Mucosa of rectum (tissue), 2 donors: ENCODE measurements around the gene SYNDIG1L.

Experiments used
- H3K27ac ChIP-seq, 2 donors: one replicate each; pipeline ENCODE4 v1.7.0; 2013; ENCODE audit warnings: inconsistent platforms in 2 of 2, low read depth in 2 of 2, low read length in 2 of 2
- H3K27me3 ChIP-seq, 2 donors: one replicate each; pipeline ENCODE4 v1.7.0; 2013; ENCODE audit warnings: low read length in 2 of 2; ENCODE audit not compliant: control insufficient read depth in 2 of 2, insufficient read depth in 2 of 2
- H3K36me3 ChIP-seq, 2 donors: one replicate each; pipeline ENCODE4 v1.7.0; 2013; ENCODE audit warnings: low read length in 2 of 2; ENCODE audit not compliant: control insufficient read depth in 2 of 2, insufficient read depth in 2 of 2
- H3K4me1 ChIP-seq, 2 donors: one replicate each; pipeline ENCODE4 v1.7.0; 2013; ENCODE audit warnings: low read length in 2 of 2, mild to moderate bottlenecking in 1 of 2; ENCODE audit not compliant: control insufficient read depth in 2 of 2, insufficient read depth in 2 of 2
- H3K4me3 ChIP-seq, 2 donors: one replicate each; pipeline ENCODE4 v1.7.0; 2013; ENCODE audit warnings: low read length in 2 of 2
- H3K9ac ChIP-seq, 2 donors: one replicate each; pipeline ENCODE4 v1.7.0; 2013; ENCODE audit warnings: low read length in 2 of 2, low read depth in 1 of 2, mild to moderate bottlenecking in 1 of 2
- H3K9me3 ChIP-seq, 2 donors: one replicate each; pipeline ENCODE4 v1.7.0; 2013; ENCODE audit warnings: low read length in 2 of 2; ENCODE audit not compliant: control insufficient read depth in 2 of 2
- donor health status: healthy.
- donor health status: Normal muscosa, but diverticular disease.

The SYNDIG1L gene

GRCh38 chr14:74407021-74407800 lies 18.8 kb downstream of the SYNDIG1L start:
- H3K4me3 ChIP-seq: no peak overlapping the region
- no peaks in the 10 kb centered on the region for H3K36me3 ChIP-seq
- H3K27ac ChIP-seq: no peak overlapping the region
- no peaks in the 10 kb centered on the region for H3K9me3 ChIP-seq
- peaks cover 2 to 7% of the 10 kb centered on the region in 2 donors for H3K4me1 ChIP-seq
- no peak overlapping the region for H3K9ac ChIP-seq
- H3K27me3 ChIP-seq: no peaks in the 10 kb centered on the region

- Histone ChIP-seq H3K9me3 (no peaks in the 10 kb centered on the region), H3K4me1 (peaks cover 9 to 15% of the 10 kb centered on the region in 2 donors), H3K27ac (no peak overlapping the region), H3K36me3 (no peaks in the 10 kb centered on the region), H3K4me3 (no peak overlapping the region), H3K27me3 (peaks cover 0 to 3% of the 10 kb centered on the region in 2 donors), H3K9ac (no peak overlapping the region)
These were observed 20.3 kb downstream of the SYNDIG1L start for GRCh38 chr14:74405663-74406062.

GRCh38 chr14:74404435-74404834 lies 21.6 kb downstream of the SYNDIG1L start:
- H3K9ac ChIP-seq: no peak overlapping the region
- no peak overlapping the region for H3K27ac ChIP-seq
- H3K4me3 ChIP-seq: no peak overlapping the region
- peaks cover 0 to 3% of the 10 kb centered on the region in 2 donors for H3K27me3 ChIP-seq
- no peaks in the 10 kb centered on the region for H3K9me3 ChIP-seq
- peaks cover 9 to 15% of the 10 kb centered on the region in 2 donors for H3K4me1 ChIP-seq
- no peaks in the 10 kb centered on the region for H3K36me3 ChIP-seq

- Histone ChIP-seq H3K9me3 (no peaks in the 10 kb centered on the region), H3K27me3 (peaks cover 2 to 3% of the 10 kb centered on the region in 2 donors), H3K4me3 (no peak overlapping the region), H3K4me1 (peaks cover 9 to 15% of the 10 kb centered on the region in 2 donors), H3K27ac (no peak overlapping the region), H3K9ac (no peak overlapping the region), H3K36me3 (no peaks in the 10 kb centered on the region)
These were observed 22.2 kb downstream of the SYNDIG1L start for GRCh38 chr14:74403619-74404417.

- Histone ChIP-seq H3K36me3 (no peaks in the 10 kb centered on the region), H3K27ac (peak overlapping the region in 1 of 2 donors; percentile 65), H3K27me3 (peaks cover 2 to 3% of the 10 kb centered on the region in 2 donors), H3K4me3 (peak overlapping the region in 1 of 2 donors; percentile 20), H3K9ac (peak overlapping the region in 1 of 2 donors; percentile 8), H3K9me3 (no peaks in the 10 kb centered on the region), H3K4me1 (peaks cover 9 to 15% of the 10 kb centered on the region in 2 donors)
These were observed 23.4 kb downstream of the SYNDIG1L start for GRCh38 chr14:74402401-74403251.

- H3K27me3 ChIP-seq: peaks cover 2 to 3% of the 10 kb centered on the region in 2 donors
- H3K36me3 ChIP-seq: no peaks in the 10 kb centered on the region
- H3K4me1 ChIP-seq: peaks cover 9 to 15% of the 10 kb centered on the region in 2 donors
- H3K4me3 ChIP-seq: peak overlapping the region in 1 of 2 donors; percentile 53
- peak overlapping the region in 1 of 2 donors; percentile 65 for H3K27ac ChIP-seq
- H3K9me3 ChIP-seq: no peaks in the 10 kb centered on the region
- peak overlapping the region; percentile 6 to 15 for H3K9ac ChIP-seq
These were observed 24.3 kb downstream of the SYNDIG1L start for GRCh38 chr14:74401504-74402241.

- Histone ChIP-seq H3K27me3 (peaks cover 3 to 6% of the 10 kb centered on the region in 2 donors), H3K9me3 (no peaks in the 10 kb centered on the region), H3K4me1 (peaks cover 9 to 15% of the 10 kb centered on the region in 2 donors), H3K27ac (no peak overlapping the region), H3K4me3 (peak overlapping the region in 1 of 2 donors; percentile 28), H3K9ac (no peak overlapping the region), H3K36me3 (no peaks in the 10 kb centered on the region)
These were observed 25.0 kb downstream of the SYNDIG1L start for GRCh38 chr14:74400919-74401503.

- Histone ChIP-seq H3K27ac (no peak overlapping the region), H3K9ac (no peak overlapping the region), H3K9me3 (no peaks in the 10 kb centered on the region), H3K27me3 (peaks cover 3 to 6% of the 10 kb centered on the region in 2 donors), H3K4me1 (peaks cover 9 to 15% of the 10 kb centered on the region in 2 donors), H3K4me3 (no peak overlapping the region), H3K36me3 (no peaks in the 10 kb centered on the region)
These were observed 25.9 kb downstream of the SYNDIG1L start for GRCh38 chr14:74400031-74400685.
